Tibial nerve (tissue), 4 donors: ENCODE measurements around the gene MTFP1. TPM values are rescaled to one million over a fixed set of nuclear protein-coding genes. Genes with fewer than 3 reads are reported as not detected.

Experiments used
- DNase-seq, 2 donors: peaks; one replicate each; pipeline ENCODE4 v3.0.0-alpha.2; 2019; ENCODE audit warnings: low spot score in 2 of 2
- H3K27ac ChIP-seq, 4 donors: fragments of 200-600 bp; sonication (generic) in 3 of 4; one replicate each; pipeline ENCODE4 v1.5.1; 2017 to 2019; ENCODE audit warnings: mild to moderate bottlenecking in 1 of 4
- H3K27me3 ChIP-seq, 2 donors: fragments of 200-600 bp; sonication (generic) in 1 of 2; one replicate each; pipeline versions ENCODE4 v1.5.1 to v1.6.0; 2017 to 2019
- H3K36me3 ChIP-seq, 3 donors: fragments of 200-600 bp; sonication (generic); one replicate each; pipeline ENCODE4 v1.5.1; 2018 to 2019
- H3K4me1 ChIP-seq, 4 donors: fragments of 200-600 bp; sonication (generic) in 3 of 4; one replicate each; pipeline ENCODE4 v1.5.1; 2017 to 2019
- H3K4me3 ChIP-seq, 4 donors: fragments of 200-600 bp; sonication (generic) in 3 of 4; one replicate each; pipeline ENCODE4 v1.5.1; 2017 to 2019; ENCODE audit warnings: mild to moderate bottlenecking in 1 of 4, moderate library complexity in 1 of 4
- H3K9me3 ChIP-seq, 4 donors: fragments of 200-600 bp; sonication (generic) in 3 of 4; one replicate each; pipeline ENCODE4 v1.5.1; 2017 to 2019
- EP300 ChIP-seq, 2 donors: sonication (generic); formaldehyde crosslinking; IDR thresholded peaks; one replicate each; pipeline ENCODE4 v1.6.1; 2017; ENCODE audit warnings: antibody characterized with exemption in 2 of 2, mild to moderate bottlenecking in 1 of 2
- POLR2A ChIP-seq, 2 donors: fragments of 450-650 bp; IDR thresholded peaks; one replicate each; pipeline ENCODE4 v1.6.1; 2017; ENCODE audit warnings: antibody characterized with exemption in 2 of 2, mild to moderate bottlenecking in 2 of 2, moderate library complexity in 2 of 2
- WGBS, 2 donors: methylation state at CpG; one replicate each; pipeline ENCODE4 v1.1.5; 2018; 5-methylcytosine and 5-hydroxymethylcytosine counted together
- total RNA-seq, 4 donors: library from RNA; depleted of rRNA; stranded (reverse); fragments of >200 nt; gene quantifications; one replicate each; pipeline ENCODE4 v1.1.0, GENCODE V29; 2016
- TF ChIP-seq, protein P1 (sequence below), 5 experiments: fragments of 200-600 bp in 3 of 5; fragments of 450-650 bp in 2 of 5; sonication (generic) in 3 of 5; IDR thresholded peaks; one replicate each; pipeline ENCODE4 v1.5.1; 2016 to 2019; ENCODE audit warnings: antibody characterized with exemption in 5 of 5, mild to moderate bottlenecking in 3 of 5, moderate library complexity in 2 of 5

MTFP1 gene
- total RNA-seq, 4 donors from 2014 or later: 2.2 to 12.7 (median 7.3) TPM

DNA sequence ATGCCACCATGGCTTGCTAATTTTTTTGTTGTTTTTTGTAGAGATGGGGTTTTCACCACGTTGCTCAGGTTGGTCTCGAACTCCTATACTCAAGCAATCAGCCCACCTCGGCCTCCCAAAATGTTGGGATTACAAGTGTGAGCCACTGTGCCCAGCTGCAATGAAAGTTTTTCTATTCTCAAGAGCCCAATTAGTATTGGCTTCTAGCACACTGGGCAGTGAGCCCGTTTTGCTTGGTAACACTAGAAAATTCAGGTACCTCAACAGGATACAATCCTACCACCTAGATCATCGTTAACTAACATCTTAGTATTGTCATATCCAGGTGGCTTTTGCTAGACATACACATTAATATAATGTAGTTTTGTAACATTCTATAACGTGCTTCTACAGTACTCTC is 27.3 kb downstream of the MTFP1 start:
- H3K4me1 ChIP-seq: no peaks in the 10 kb centered on the region
- H3K27ac ChIP-seq: no peak overlapping the region
- no peaks in the 10 kb centered on the region for H3K36me3 ChIP-seq
- no peak overlapping the region for H3K4me3 ChIP-seq
- 78 to 79% methylated on average over 6 of the region's 6 CpGs for WGBS, 2 donors
- DNase-seq: no peak
- H3K27me3 ChIP-seq: peaks cover 0 to 8% of the 10 kb centered on the region in 2 donors
- no peak for TF ChIP-seq POLR2A (IDR thresholded peaks at IDR 0.05)
- TF ChIP-seq, protein P1, sequence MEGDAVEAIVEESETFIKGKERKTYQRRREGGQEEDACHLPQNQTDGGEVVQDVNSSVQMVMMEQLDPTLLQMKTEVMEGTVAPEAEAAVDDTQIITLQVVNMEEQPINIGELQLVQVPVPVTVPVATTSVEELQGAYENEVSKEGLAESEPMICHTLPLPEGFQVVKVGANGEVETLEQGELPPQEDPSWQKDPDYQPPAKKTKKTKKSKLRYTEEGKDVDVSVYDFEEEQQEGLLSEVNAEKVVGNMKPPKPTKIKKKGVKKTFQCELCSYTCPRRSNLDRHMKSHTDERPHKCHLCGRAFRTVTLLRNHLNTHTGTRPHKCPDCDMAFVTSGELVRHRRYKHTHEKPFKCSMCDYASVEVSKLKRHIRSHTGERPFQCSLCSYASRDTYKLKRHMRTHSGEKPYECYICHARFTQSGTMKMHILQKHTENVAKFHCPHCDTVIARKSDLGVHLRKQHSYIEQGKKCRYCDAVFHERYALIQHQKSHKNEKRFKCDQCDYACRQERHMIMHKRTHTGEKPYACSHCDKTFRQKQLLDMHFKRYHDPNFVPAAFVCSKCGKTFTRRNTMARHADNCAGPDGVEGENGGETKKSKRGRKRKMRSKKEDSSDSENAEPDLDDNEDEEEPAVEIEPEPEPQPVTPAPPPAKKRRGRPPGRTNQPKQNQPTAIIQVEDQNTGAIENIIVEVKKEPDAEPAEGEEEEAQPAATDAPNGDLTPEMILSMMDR (IDR thresholded peaks at IDR 0.05): no peak
- no peaks in the 10 kb centered on the region for H3K9me3 ChIP-seq

DNA sequence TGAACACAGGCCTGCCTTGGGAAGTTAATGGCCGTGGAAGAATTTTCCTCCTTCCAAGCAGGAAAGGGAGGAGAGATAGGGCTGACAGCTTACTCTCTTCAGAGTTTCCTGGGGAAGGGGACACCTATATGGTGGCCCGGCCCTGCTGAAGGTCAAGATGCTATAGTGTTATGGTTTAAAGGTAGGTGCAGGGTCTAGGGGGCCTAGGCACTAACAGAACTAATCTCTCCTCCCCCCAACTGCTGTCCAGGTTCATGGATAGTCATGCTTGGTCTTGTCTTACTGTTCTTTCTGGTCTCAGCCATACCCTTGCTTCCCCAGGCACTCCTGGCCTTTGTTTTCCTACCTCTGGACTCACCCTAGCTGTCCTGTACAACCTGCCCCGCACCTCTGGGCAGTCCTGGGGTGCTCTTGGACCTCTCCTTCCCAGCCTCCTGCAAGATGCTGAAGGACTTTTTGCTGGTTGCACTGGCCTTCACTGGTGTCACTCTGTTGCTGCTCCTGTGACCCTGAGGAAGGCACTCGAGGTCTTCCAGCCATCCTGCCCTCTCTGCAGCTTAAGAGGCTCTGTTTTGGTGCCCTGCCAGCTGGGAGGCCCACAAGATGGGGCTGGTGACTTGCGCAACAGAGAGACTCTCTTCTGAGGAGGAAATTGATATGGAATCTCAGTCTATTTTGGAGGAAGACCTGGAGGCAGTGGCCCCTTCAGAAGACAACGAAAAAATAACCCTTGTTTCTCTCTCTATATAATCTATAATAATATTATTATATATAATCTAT is 28.4 kb downstream of the MTFP1 start:
- 60 to 64% methylated on average over 6 of the region's 6 CpGs for WGBS, 2 donors
- Histone ChIP-seq H3K27ac (no peak overlapping the region), H3K4me1 (no peaks in the 10 kb centered on the region), H3K36me3 (no peaks in the 10 kb centered on the region), H3K4me3 (no peak overlapping the region), H3K9me3 (no peaks in the 10 kb centered on the region), H3K27me3 (peaks cover 0 to 8% of the 10 kb centered on the region in 2 donors)
- DNase-seq: no peak
- TF ChIP-seq, protein P1 (IDR thresholded peaks at IDR 0.05): no peak
- TF ChIP-seq EP300 (IDR thresholded peaks at IDR 0.05) (no peak), POLR2A (IDR thresholded peaks at IDR 0.05) (no peak)

DNA sequence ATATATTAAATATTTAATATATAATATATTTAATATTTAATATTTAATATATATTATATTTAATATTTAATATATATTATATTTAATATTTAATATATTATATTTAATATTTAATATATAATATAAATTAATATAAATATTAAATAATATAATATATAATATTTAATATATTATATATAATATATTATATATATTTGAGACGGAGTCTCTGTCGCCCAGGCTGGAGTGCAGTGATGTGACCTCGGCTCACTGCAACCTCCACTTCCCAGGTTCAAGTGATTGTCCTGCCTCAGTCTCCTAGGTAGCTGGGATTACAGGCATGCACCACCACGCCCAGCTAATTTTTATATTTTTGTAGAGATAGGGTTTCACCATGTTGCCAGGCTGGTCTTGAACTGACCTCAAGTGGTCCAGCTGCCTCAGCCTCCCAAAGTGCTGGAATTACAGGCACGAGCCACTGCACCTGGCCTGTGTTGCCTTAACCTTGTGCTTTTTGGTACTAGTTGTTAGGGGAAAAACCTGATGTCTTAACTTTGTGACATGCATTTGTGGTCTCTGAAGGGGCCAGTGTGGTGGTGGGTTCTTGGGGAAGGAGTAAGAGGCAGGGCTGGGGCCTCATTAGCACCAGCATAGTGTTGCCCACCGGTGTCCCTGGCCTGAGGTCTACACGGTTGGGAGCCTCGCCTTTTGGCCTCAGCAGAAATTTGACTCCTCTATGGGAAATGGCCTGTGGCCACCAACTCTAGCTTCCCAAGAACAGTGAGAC is 29.7 kb downstream of the MTFP1 start:
- TF ChIP-seq EP300 (IDR thresholded peaks at IDR 0.05): no peak
- TF ChIP-seq, protein P1 (IDR thresholded peaks at IDR 0.05): no peak
- no peak for TF ChIP-seq POLR2A (IDR thresholded peaks at IDR 0.05)
- H3K4me1 ChIP-seq: no peaks in the 10 kb centered on the region
- peaks cover 0 to 8% of the 10 kb centered on the region in 2 donors for H3K27me3 ChIP-seq
- H3K27ac ChIP-seq: no peak overlapping the region
- no peak for DNase-seq
- no peak overlapping the region for H3K4me3 ChIP-seq
- H3K9me3 ChIP-seq: no peaks in the 10 kb centered on the region
- WGBS, 2 donors: 80 to 87% methylated on average over 8 of the region's 8 CpGs
- no peaks in the 10 kb centered on the region for H3K36me3 ChIP-seq

DNA sequence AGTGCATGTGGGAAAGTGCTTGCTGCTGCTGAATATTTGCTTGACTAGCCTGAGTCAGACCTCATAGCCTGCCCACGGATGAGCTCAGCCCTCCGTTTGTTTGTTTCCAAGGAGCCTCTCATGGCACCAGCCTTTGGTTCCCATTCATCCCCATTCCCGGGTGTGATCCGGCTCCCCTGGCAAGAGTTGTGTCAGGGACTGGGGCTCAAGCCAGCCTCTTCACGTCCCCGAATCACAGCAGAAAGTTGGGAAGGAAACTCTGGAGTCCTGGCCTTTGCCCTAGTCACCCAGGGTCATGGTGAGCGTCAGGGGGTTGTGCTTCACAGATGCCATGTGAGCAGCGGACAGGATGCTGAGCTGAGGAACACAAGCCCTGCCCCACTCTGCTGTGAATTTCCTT is 32.4 kb downstream of the MTFP1 start:
- Histone ChIP-seq H3K4me1 (no peaks in the 10 kb centered on the region), H3K4me3 (no peak overlapping the region), H3K27ac (no peak overlapping the region), H3K27me3 (peaks cover 0 to 3% of the 10 kb centered on the region in 2 donors), H3K9me3 (no peaks in the 10 kb centered on the region), H3K36me3 (no peaks in the 10 kb centered on the region)
- WGBS, 2 donors: 18 to 50% methylated on average over 6 to 8 of the region's 8 CpGs
- no peak for DNase-seq
- TF ChIP-seq EP300 (IDR thresholded peaks at IDR 0.05) (no peak), POLR2A (IDR thresholded peaks at IDR 0.05) (no peak)
- TF ChIP-seq, protein P1 (IDR thresholded peaks at IDR 0.05): no peak
